ENCODE data around the gene C1orf232.

- TF ChIP-seq CTCF (IDR thresholded peaks at IDR 0.05), result no peak
- TF ChIP-seq EZH2 (IDR thresholded peaks at IDR 0.05; ENCODE audit: borderline replicate concordance, insufficient read depth, low read depth, low read length, poor library complexity, severe bottlenecking), result no peak
Observed at GRCh38 chr1:26160527-26161414, 8.0 kb downstream of the C1orf232 start.

Data from B cell (primary cell).